ENCODE results near the gene STOX2.

STOX2 gene

DNA sequence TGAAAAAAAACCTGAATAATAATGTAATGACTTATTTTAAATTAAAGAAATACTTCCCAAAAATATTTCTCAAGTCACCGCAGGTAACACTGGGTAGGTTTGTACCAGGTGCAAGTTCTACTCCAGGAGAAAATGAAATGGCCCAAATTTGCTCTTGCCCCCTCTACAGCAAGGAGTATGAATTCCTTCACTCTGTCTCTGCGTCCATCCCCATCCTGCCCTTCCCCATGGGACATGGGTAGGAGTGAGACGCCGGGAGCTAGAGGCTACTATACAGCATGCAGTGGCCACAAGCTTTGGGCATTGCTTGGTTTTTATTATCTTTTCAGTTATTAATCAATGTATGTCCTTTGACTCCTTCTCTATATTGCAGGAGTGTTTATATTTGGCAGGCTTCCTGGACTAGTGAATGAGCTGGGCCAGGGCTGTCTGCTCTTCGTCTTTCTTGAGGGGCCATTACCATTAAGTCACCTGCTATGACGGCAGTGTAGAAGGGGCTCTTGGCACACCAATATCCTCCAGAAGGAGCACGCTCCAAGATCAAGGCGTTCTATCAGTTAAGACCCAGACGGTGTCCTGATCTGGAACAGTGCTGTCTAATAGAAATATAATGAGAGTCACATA is 162.9 kb downstream of the STOX2 start:
- no peak for DNase-seq (ENCODE audit: low read depth in 1 of 2, low spot score in 1 of 2)

Measured in activated T-helper 1 cell treated with anti-CD3 and anti-CD28 coated beads, Interleukin-2, amount 50 U/mL, for 16 hours (primary cell).